ENCODE results near the gene NAE1.

Gene NAE1

GRCh38 chr16:66776457-66776856, 54.3 kb downstream of the NAE1 start:
- DNase-seq (ENCODE audit: extremely low read depth, insufficient read length), result no peak
- H3K36me3 ChIP-seq (ENCODE audit: control insufficient read depth, insufficient read depth, low read length), result no peaks in the 10 kb centered on the region
- no peaks in the 10 kb centered on the region for H3K27me3 ChIP-seq (replicated peaks; ENCODE audit: control insufficient read depth, insufficient read depth, low read length)
- TF ChIP-seq CTCF (IDR thresholded peaks at IDR 0.05; ENCODE audit: insufficient read depth, low read length, poor library complexity, severe bottlenecking), result no peak
- no peak overlapping the region for H3K4me3 ChIP-seq (replicated peaks; ENCODE audit: low read depth, low read length)

GRCh38 chr16:66774981-66775380, 55.8 kb downstream of the NAE1 start:
- Histone ChIP-seq H3K36me3 (ENCODE audit: control insufficient read depth, insufficient read depth, low read length) (no peaks in the 10 kb centered on the region), H3K27me3 (replicated peaks; ENCODE audit: control insufficient read depth, insufficient read depth, low read length) (no peaks in the 10 kb centered on the region), H3K4me3 (replicated peaks; ENCODE audit: low read depth, low read length) (no peak overlapping the region)
- no peak for DNase-seq (ENCODE audit: extremely low read depth, insufficient read length)
- TF ChIP-seq CTCF (IDR thresholded peaks at IDR 0.05; ENCODE audit: insufficient read depth, low read length, poor library complexity, severe bottlenecking), result no peak

GRCh38 chr16:66758086-66758485, 72.7 kb downstream of the NAE1 start:
- TF ChIP-seq CTCF (IDR thresholded peaks at IDR 0.05; ENCODE audit: insufficient read depth, low read length, poor library complexity, severe bottlenecking), result no peak

GRCh38 chr16:66754819-66755218, 76.0 kb downstream of the NAE1 start:
- no peak overlapping the region for H3K4me3 ChIP-seq (replicated peaks; ENCODE audit: low read depth, low read length)
- no peaks in the 10 kb centered on the region for H3K27me3 ChIP-seq (replicated peaks; ENCODE audit: control insufficient read depth, insufficient read depth, low read length)
- no peak for DNase-seq (ENCODE audit: extremely low read depth, insufficient read length)
- no peak for TF ChIP-seq CTCF (IDR thresholded peaks at IDR 0.05; ENCODE audit: insufficient read depth, low read length, poor library complexity, severe bottlenecking)
- H3K36me3 ChIP-seq (ENCODE audit: control insufficient read depth, insufficient read depth, low read length), result no peaks in the 10 kb centered on the region

More at GRCh38 chr16:66758086-66758485, 72.7 kb downstream of the NAE1 start:
- Histone ChIP-seq H3K36me3 (ENCODE audit: control insufficient read depth, insufficient read depth, low read length) (no peaks in the 10 kb centered on the region), H3K27me3 (replicated peaks; ENCODE audit: control insufficient read depth, insufficient read depth, low read length) (no peaks in the 10 kb centered on the region), H3K4me3 (replicated peaks; ENCODE audit: low read depth, low read length) (no peak overlapping the region)
- no peak for DNase-seq (ENCODE audit: extremely low read depth, insufficient read length)

- DNase-seq (ENCODE audit: extremely low read depth, insufficient read length), result no peak
- Histone ChIP-seq H3K36me3 (ENCODE audit: control insufficient read depth, insufficient read depth, low read length) (no peaks in the 10 kb centered on the region), H3K4me3 (replicated peaks; ENCODE audit: low read depth, low read length) (no peak overlapping the region), H3K27me3 (replicated peaks; ENCODE audit: control insufficient read depth, insufficient read depth, low read length) (no peaks in the 10 kb centered on the region)
- TF ChIP-seq CTCF (IDR thresholded peaks at IDR 0.05; ENCODE audit: insufficient read depth, low read length, poor library complexity, severe bottlenecking), result no peak
These were observed 76.6 kb downstream of the NAE1 start for GRCh38 chr16:66754211-66754610.

GRCh38 chr16:66752958-66753357, 77.8 kb downstream of the NAE1 start:
- Histone ChIP-seq H3K4me3 (replicated peaks; ENCODE audit: low read depth, low read length) (no peak overlapping the region), H3K36me3 (ENCODE audit: control insufficient read depth, insufficient read depth, low read length) (peaks cover 2% of the 10 kb centered on the region), H3K27me3 (replicated peaks; ENCODE audit: control insufficient read depth, insufficient read depth, low read length) (no peaks in the 10 kb centered on the region)
- DNase-seq (ENCODE audit: extremely low read depth, insufficient read length), result no peak
- no peak for TF ChIP-seq CTCF (IDR thresholded peaks at IDR 0.05; ENCODE audit: insufficient read depth, low read length, poor library complexity, severe bottlenecking)

Data from GM06990 (cell line).